Measurements from ENCODE around the gene DUXB. TPM values are rescaled to one million over a fixed set of nuclear protein-coding genes. Genes with fewer than 3 reads are reported as not detected.

Gene DUXB
- total and polyA plus RNA-seq, 2 of the 13 experiments (the other 11 are each of a cell fraction or from before 2014, with no cell fraction given): not detected

GRCh38 chr16:75648265-75649076 lies 52.8 kb downstream of the DUXB start (continued):
- TF ChIP-seq ZNF770 (CRISPR knock-in tag; IDR thresholded peaks at IDR 0.05): peak; percentile 35
- 0 out of 2 replicates have a peak, but pooled peaks have one; percentile 7 for TF ChIP-seq ZNF546 (CRISPR knock-in tag; conservative IDR thresholded peaks at IDR 0.05)
- no peak for TF ChIP-seq CREBL2 (CRISPR knock-in tag; IDR thresholded peaks at IDR 0.05; ENCODE audit: borderline replicate concordance)
- TF ChIP-seq CENPBD1 (CRISPR knock-in tag; IDR thresholded peaks at IDR 0.05; ENCODE audit: borderline replicate concordance, low read depth): no peak
- TF ChIP-seq RFXANK (CRISPR knock-in tag; IDR thresholded peaks at IDR 0.05): no peak
- TF ChIP-seq NFE2L2 (IDR thresholded peaks at IDR 0.05; ENCODE audit: low read length): no peak
- 0 out of 2 replicates have a peak, but pooled peaks have one; percentile 5 for TF ChIP-seq MYPOP (CRISPR knock-in tag; IDR thresholded peaks at IDR 0.05)
- no peak for TF ChIP-seq ZNF407 (CRISPR knock-in tag; IDR thresholded peaks at IDR 0.05; ENCODE audit: not compliant biosample characterization)
- peak; percentile 51; the same call in 1 of the 2 replicates for TF ChIP-seq DRAP1 (CRISPR knock-in tag; IDR thresholded peaks at IDR 0.05)
- 0 out of 2 replicates have a peak, but pooled peaks have one; percentile 41 for TF ChIP-seq KLF11 (CRISPR knock-in tag; IDR thresholded peaks at IDR 0.05)
- TF ChIP-seq ZBTB42 (CRISPR knock-in tag; IDR thresholded peaks at IDR 0.05): no peak
- TF ChIP-seq SSRP1 (CRISPR knock-in tag; IDR thresholded peaks at IDR 0.05): peak; percentile 66; the same call in 1 of the 2 replicates
- TF ChIP-seq MAX (IDR thresholded peaks at IDR 0.05): no peak
